Fibroblast of peridontal ligament (primary cell): ENCODE data around the gene KCNK4.

Experiments used
- DNase-seq: peaks from one replicate; pipeline ENCODE4 v3.0.0-alpha.2; 2010; ENCODE audit errors: extremely low read depth

The KCNK4 gene

GRCh38 chr11:64324692-64325469 is 33.8 kb downstream of the KCNK4 start:
- no peak for DNase-seq

GRCh38 chr11:64327375-64327774 is 36.3 kb downstream of the KCNK4 start:
- no peak for DNase-seq

GRCh38 chr11:64327993-64328392 is 36.9 kb downstream of the KCNK4 start:
- no peak for DNase-seq

- DNase-seq: no peak
These were observed 39.8 kb downstream of the KCNK4 start for GRCh38 chr11:64330888-64331287.

- peak; percentile 90 for DNase-seq
These were observed 40.7 kb downstream of the KCNK4 start for GRCh38 chr11:64331569-64332371.

- no peak for DNase-seq
These were observed 42.5 kb downstream of the KCNK4 start for GRCh38 chr11:64333556-64333955.

- peak; percentile 71 for DNase-seq
These were observed 43.9 kb downstream of the KCNK4 start for GRCh38 chr11:64334764-64335735.

DNA sequence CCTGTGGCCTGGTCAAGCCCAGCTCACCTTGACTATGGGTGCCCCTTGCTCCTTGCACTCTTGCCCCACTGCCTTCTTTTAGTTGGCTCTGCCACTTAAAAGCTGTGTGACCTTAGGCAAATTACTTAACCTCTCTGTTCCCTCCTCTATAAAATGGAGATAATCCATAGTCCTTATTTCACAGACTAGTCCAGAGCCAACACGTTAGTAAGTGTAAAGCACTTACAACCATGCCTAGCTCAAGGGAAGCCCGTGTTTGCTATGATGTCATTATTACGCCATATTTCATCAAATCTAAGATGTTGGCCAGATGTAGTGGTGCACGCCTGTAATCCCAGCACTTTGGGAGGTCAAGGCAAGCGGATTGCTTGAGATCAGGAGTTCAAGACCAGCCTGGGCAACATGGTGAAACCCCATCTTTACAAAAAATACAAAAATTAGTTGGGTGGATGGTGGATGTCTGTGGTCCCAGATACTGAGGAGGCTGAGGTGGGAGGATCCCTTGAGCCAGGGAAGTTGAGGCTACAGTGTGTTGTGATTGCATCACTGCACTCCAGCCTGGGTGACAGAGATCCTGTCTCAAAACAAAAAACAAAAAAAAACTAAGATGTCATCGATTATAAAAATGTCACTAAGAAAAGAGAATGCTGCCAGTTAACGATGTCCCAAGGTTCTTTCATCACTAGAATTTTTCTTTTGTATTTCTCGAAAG is 46.6 kb downstream of the KCNK4 start:
- no peak for DNase-seq

- no peak for DNase-seq
These were observed 47.6 kb downstream of the KCNK4 start for GRCh38 chr11:64338716-64339115.

- DNase-seq: no peak
These were observed 48.2 kb downstream of the KCNK4 start for GRCh38 chr11:64339286-64339685.

DNA sequence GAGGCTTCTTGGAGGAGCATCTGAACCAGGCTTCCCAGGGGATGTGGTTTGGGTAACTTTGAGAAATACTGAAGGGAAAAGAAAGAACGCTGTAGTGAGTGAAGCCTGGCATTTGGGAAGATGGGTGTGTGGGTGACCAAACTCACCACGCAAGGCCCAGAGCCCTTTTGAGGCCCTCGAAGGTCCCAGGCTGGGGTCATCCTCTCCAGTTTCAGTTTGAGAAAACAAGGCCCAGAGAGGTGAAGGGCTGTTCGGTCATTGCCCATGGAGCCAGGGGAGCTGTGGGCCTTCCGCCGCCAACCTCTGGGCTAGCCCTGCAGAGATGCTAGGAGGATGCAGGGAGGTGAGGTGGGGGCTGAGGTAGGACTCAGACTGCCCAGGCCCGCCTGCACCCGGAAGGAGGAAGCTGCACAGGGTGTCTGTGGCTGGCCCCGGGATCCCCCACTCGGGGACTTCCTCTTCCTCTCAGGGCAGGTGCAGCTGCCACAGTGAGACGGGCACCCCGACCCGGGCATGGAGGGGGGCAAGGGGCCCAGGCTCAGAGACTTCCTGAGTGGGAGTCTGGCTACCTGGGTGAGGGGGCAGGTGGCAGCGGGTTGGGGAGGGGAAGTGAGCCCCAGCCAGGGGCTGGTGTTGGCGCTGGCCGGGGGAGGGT is 48.8 kb downstream of the KCNK4 start, which contains the start of gene CCDC88B:
TSS of gene CCDC88B (plus strand) at position 451 of the 655 bp plus-strand sequence. CDS start at position 514, 63 bp downstream.
- DNase-seq: no peak

DNA sequence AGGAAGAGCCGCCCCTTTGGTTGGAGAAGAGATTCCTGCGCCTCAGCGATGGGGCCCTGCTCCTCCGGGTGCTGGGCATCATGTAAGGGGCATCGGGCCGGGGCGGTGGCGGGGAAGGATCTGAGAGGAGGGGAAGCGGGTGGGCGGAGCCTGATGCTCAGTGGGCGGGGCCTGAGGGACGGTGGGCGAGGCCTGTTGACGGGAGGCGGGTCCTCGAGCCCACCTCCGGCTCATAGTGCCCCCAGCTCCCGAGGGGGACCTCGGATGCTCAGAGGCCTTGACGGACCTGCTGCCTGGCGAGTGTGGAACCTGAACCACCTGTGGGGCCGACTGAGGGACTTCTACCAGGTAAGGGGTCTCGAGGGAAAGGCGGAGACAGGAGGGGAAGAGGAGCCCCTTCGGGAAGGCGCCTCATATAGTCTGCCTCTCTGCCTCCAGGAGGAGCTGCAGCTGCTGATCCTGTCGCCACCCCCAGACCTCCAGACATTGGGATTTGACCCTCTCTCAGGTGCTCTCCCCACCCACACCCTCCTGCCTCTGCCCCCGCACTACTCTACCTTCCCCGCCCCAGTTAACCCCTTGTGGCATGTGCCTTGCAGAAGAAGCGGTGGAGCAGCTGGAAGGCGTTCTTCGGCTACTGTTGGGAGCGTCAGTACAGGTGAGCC is 49.7 kb downstream of the KCNK4 start:
- DNase-seq: no peak

DNA sequence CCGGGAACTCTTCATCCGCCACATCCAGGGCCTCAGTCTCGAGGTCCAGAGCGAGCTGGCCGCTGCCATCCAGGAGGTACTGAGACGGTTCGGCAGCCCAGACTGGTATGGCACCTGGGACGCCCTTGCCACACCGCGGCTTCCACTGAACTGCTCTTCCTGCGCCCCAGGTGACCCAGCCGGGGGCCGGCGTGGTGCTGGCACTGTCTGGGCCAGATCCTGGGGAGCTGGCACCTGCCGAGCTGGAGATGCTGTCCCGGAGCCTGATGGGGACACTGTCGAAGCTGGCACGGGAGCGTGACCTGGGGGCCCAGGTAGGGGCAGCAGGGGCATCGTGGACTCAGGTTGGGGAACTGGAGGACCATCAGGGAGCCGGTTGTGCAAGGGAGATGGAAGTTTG is 50.3 kb downstream of the KCNK4 start:
- DNase-seq: no peak

GRCh38 chr11:64341851-64342791 is 51.0 kb downstream of the KCNK4 start:
- peak; percentile 70 for DNase-seq

DNA sequence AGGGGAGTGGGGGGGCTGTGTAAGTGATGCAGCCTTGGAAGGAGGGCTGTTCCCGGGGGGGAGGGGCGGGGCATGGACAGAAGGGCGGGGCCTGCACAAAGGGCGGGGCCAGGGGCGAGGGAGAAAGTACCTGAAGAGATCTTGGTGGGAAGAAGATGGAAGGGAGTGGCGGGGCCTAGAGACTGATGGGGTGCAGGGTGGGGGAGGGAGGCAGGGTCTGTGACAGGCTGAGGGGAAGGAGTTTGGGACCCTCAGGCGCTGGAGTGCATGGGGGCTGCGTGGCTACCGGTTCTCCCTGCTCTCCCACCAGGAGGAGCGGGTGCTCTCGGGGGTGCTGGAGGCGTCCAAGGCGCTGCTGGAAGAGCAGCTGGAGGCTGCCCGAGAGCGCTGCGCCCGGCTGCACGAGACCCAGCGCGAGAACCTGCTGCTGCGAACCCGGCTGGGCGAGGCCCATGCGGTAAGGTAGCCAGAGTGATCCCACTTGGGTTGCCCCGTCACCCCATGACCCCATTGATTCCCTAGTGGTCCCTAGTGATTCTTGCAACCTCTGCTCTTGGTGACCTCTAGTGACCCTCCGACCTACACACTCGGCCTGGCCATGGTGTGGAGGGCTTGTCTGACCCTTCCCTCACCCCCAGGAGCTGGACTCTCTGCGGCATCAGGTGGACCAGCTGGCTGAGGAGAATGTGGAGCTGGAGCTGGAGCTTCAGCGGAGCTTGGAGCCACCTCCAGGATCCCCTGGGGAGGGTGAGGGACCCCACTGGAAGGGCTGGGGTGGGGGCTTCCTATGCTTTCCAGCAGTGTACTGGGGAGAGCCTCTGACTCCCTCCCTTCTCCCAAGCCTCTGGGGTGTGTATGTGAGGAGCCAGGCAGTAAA is 52.0 kb downstream of the KCNK4 start:
- no peak for DNase-seq

DNA sequence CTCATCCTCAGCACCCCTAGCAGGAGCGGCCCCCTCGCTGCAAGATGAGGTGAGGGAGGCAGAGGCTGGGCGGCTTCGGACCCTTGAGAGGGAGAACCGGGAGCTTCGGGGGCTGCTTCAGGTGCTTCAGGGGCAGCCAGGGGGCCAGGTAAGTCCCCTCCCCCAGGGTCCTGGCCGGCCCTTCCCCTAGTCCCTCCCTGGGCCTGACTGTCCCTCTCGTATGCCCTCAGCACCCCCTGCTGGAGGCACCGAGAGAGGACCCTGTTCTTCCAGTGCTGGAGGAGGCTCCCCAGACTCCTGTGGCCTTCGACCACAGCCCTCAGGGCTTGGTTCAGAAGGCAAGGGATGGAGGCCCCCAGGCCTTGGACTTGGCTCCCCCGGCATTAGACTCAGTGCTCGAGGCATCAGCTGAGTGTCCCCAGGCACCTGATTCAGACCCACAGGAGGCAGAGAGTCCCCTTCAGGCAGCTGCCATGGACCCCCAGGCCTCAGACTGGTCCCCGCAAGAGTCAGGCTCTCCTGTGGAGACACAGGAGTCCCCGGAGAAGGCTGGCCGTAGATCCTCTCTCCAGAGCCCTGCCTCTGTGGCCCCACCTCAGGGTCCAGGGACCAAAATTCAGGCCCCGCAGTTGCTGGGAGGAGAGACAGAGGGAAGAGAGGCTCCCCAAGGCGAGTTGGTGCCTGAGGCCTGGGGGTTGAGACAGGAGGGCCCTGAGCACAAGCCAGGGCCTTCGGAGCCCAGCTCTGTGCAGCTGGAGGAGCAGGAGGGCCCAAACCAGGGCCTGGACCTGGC is 52.9 kb downstream of the KCNK4 start:
- DNase-seq: no peak

DNA sequence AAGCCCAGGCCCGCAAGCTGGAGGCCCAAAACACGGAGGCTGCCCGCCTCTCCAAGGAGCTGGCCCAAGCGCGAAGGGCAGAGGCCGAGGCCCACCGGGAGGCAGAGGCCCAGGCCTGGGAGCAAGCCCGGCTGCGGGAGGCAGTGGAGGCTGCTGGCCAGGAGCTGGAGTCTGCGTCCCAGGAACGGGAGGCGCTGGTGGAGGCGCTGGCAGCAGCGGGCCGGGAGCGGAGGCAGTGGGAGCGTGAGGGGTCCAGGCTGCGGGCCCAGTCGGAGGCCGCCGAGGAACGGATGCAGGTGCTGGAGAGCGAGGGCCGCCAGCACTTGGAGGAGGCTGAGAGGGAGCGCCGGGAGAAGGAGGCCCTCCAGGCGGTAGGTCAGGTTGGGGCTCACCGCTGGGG is 53.7 kb downstream of the KCNK4 start:
- no peak for DNase-seq
